ENCODE results near the gene TNNI3K.

Gene TNNI3K

GRCh38 chr1:74395571-74395970 is 160.4 kb downstream of the TNNI3K start:
- H3K9me3 Mint-ChIP-seq = peaks cover 5% of the 10 kb centered on the region
- H3K27ac Mint-ChIP-seq = no peak overlapping the region
- H3K4me1 Mint-ChIP-seq = peaks cover 7% of the 10 kb centered on the region
- no peaks in the 10 kb centered on the region for H3K36me3 Mint-ChIP-seq
- ATAC-seq (no peak), DNase-seq (ENCODE audit: low spot score in 2 of 2) (no peak)
- no peak overlapping the region for H3K4me3 Mint-ChIP-seq

DNA sequence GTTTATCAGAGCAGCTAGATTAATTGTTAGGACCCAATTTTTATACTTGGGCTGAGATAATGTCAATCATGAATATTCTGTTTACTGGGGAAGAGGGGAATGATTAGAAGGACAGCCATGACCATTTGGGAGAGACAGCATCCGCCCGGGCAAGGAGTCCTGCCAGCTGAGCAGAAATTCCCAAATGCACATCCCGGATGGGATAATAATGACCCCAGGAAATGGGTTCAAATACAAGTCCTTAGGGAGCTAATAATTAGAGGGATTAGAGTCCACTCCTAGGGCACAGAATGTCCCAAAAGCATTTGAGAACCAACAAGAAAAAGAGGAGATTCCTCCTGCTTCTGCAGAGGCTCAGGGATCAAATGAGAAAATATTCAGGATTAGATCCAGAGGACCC is 161.3 kb downstream of the TNNI3K start:
- Mint-ChIP-seq H3K4me3 (no peak overlapping the region), H3K27ac (no peak overlapping the region), H3K9me3 (peaks cover 4% of the 10 kb centered on the region), H3K4me1 (peaks cover 7% of the 10 kb centered on the region), H3K36me3 (no peaks in the 10 kb centered on the region)
- DNase-seq (ENCODE audit: low spot score in 2 of 2) (no peak), ATAC-seq (no peak)

GRCh38 chr1:74396933-74397332 is 161.7 kb downstream of the TNNI3K start:
- H3K4me3 Mint-ChIP-seq = no peak overlapping the region

DNA sequence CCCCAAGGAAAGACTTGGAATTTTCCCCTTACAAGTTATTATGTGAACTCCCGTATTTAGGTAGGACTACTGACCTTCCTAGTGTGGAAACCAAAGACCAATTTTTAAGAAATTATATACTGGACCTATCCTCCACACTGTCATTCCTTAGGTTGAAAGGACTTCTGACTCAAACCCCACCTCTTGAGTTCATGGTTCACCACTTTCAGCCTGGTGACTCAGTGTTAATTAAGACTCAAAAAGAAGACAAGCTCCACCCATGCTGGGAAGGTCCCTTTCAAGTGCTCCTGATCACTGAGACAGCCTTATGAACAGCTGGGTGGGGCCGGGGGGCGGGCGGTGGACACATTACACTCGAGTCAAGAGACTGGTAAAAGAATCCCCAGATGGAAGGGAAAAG is 164.1 kb downstream of the TNNI3K start:
- DNase-seq (ENCODE audit: low spot score in 2 of 2) (no peak), ATAC-seq (peak; percentile 65)
- Mint-ChIP-seq H3K27ac (no peak overlapping the region), H3K36me3 (no peaks in the 10 kb centered on the region), H3K4me3 (no peak overlapping the region), H3K4me1 (peaks cover 7% of the 10 kb centered on the region), H3K9me3 (peaks cover 2% of the 10 kb centered on the region)

More at GRCh38 chr1:74396933-74397332, 161.7 kb downstream of the TNNI3K start:
- ATAC-seq = peak; percentile 39
- Mint-ChIP-seq H3K36me3 (no peaks in the 10 kb centered on the region), H3K27ac (no peak overlapping the region), H3K9me3 (peaks cover 2% of the 10 kb centered on the region), H3K4me1 (peaks cover 7% of the 10 kb centered on the region)
- no peak for DNase-seq (ENCODE audit: low spot score in 2 of 2)

GRCh38 chr1:74402873-74403272 is 167.7 kb downstream of the TNNI3K start:
- no peaks in the 10 kb centered on the region for H3K36me3 Mint-ChIP-seq
- ATAC-seq (no peak), DNase-seq (ENCODE audit: low spot score in 2 of 2) (no peak)
- H3K9me3 Mint-ChIP-seq = peaks cover 2% of the 10 kb centered on the region
- H3K4me1 Mint-ChIP-seq = no peaks in the 10 kb centered on the region
- no peak overlapping the region for H3K27ac Mint-ChIP-seq
- no peak overlapping the region for H3K4me3 Mint-ChIP-seq

GRCh38 chr1:74403606-74404005 is 168.4 kb downstream of the TNNI3K start:
- peaks cover 2% of the 10 kb centered on the region for H3K9me3 Mint-ChIP-seq
- H3K4me3 Mint-ChIP-seq = no peak overlapping the region
- no peak for DNase-seq (ENCODE audit: low spot score in 2 of 2)
- ATAC-seq = no peak
- H3K36me3 Mint-ChIP-seq = no peaks in the 10 kb centered on the region
- no peak overlapping the region for H3K27ac Mint-ChIP-seq
- H3K4me1 Mint-ChIP-seq = no peaks in the 10 kb centered on the region

- DNase-seq (ENCODE audit: low spot score in 2 of 2) = no peak
- Mint-ChIP-seq H3K4me1 (no peaks in the 10 kb centered on the region), H3K36me3 (no peaks in the 10 kb centered on the region), H3K4me3 (no peak overlapping the region), H3K27ac (no peak overlapping the region), H3K9me3 (no peaks in the 10 kb centered on the region)
- ATAC-seq = no peak
These were observed 171.6 kb downstream of the TNNI3K start for GRCh38 chr1:74406759-74407158.

DNA sequence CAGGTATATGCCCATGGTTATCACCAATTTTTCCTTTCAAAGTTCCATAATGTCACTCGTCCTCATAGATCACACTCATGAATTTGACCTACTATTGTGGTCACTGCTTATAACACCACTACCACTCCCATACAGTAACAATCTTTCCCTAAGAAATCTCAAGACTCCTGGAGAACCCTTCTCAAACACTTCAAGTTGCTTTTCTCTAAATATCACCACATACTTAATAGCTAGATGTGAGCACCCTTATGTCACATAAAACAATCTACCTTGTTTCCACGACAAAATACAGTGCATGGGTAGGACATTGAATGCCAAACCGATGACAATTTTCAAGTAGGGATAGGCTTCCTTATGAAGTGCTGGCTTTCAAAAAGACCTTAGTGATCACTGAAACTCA is 172.7 kb downstream of the TNNI3K start:
- Mint-ChIP-seq H3K27ac (no peak overlapping the region), H3K4me1 (no peaks in the 10 kb centered on the region), H3K36me3 (no peaks in the 10 kb centered on the region), H3K4me3 (no peak overlapping the region), H3K9me3 (no peaks in the 10 kb centered on the region)
- ATAC-seq = no peak
- DNase-seq (ENCODE audit: low spot score in 2 of 2) = no peak

GRCh38 chr1:74412244-74412643 is 177.1 kb downstream of the TNNI3K start:
- H3K4me1 Mint-ChIP-seq = no peaks in the 10 kb centered on the region
- H3K9me3 Mint-ChIP-seq = peaks cover 2% of the 10 kb centered on the region
- H3K36me3 Mint-ChIP-seq = no peaks in the 10 kb centered on the region
- ATAC-seq (no peak), DNase-seq (ENCODE audit: low spot score in 2 of 2) (no peak)
- no peak overlapping the region for H3K4me3 Mint-ChIP-seq
- H3K27ac Mint-ChIP-seq = no peak overlapping the region

- Mint-ChIP-seq H3K36me3 (no peaks in the 10 kb centered on the region), H3K27ac (no peak overlapping the region), H3K4me1 (no peaks in the 10 kb centered on the region), H3K9me3 (peaks cover 2% of the 10 kb centered on the region), H3K4me3 (no peak overlapping the region)
- no peak for DNase-seq (ENCODE audit: low spot score in 2 of 2)
- no peak for ATAC-seq
These were observed 180.7 kb downstream of the TNNI3K start for GRCh38 chr1:74415935-74416334.

DNA sequence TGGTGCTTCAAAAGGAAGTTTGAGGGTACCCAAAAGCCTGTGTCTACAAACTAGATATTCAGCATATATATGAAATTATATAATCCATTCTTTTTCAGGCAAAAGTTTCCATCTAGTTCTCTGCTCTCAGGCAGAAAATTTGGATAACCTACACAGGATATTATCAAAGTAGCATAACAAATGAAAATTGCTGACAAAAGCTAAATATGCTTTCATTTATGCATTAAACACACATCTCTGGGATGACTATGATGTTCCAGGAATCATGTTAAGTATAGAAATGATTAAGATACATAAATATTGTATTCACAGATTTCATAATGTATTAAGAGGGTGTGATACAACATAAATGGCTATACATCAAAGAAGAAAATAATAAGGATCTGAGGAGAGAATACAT is 184.4 kb downstream of the TNNI3K start:
- H3K27ac Mint-ChIP-seq = no peak overlapping the region
- ATAC-seq = no peak

DNA sequence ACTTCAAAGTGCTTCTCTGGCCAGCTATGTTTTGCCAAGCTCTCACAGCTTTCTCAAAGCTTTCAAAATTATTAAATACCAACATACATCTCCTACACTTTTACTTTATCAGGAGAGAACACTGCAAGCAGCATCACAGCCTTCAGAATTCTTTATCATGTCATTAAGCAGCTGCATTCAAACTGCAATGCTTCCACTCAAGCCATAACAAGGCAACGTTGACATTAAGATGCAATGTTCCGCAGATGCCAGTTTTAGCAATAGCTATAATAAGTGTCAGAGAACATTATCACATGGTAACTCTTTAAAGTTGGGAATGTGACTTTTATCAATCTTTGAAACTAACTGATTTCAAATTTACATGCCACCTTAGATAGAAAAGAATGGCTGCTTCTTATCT is 185.3 kb downstream of the TNNI3K start:
- Mint-ChIP-seq H3K27ac (no peak overlapping the region), H3K4me1 (no peaks in the 10 kb centered on the region), H3K36me3 (no peaks in the 10 kb centered on the region), H3K9me3 (peaks cover 2% of the 10 kb centered on the region), H3K4me3 (no peak overlapping the region)
- DNase-seq (ENCODE audit: low spot score in 2 of 2) = no peak
- ATAC-seq = no peak

More for the DNA sequence above, 184.4 kb downstream of the TNNI3K start:
- no peak overlapping the region for H3K4me3 Mint-ChIP-seq
- H3K4me1 Mint-ChIP-seq = no peaks in the 10 kb centered on the region
- peaks cover 4% of the 10 kb centered on the region for H3K9me3 Mint-ChIP-seq
- DNase-seq (ENCODE audit: low spot score in 2 of 2) = no peak
- no peaks in the 10 kb centered on the region for H3K36me3 Mint-ChIP-seq

DNA sequence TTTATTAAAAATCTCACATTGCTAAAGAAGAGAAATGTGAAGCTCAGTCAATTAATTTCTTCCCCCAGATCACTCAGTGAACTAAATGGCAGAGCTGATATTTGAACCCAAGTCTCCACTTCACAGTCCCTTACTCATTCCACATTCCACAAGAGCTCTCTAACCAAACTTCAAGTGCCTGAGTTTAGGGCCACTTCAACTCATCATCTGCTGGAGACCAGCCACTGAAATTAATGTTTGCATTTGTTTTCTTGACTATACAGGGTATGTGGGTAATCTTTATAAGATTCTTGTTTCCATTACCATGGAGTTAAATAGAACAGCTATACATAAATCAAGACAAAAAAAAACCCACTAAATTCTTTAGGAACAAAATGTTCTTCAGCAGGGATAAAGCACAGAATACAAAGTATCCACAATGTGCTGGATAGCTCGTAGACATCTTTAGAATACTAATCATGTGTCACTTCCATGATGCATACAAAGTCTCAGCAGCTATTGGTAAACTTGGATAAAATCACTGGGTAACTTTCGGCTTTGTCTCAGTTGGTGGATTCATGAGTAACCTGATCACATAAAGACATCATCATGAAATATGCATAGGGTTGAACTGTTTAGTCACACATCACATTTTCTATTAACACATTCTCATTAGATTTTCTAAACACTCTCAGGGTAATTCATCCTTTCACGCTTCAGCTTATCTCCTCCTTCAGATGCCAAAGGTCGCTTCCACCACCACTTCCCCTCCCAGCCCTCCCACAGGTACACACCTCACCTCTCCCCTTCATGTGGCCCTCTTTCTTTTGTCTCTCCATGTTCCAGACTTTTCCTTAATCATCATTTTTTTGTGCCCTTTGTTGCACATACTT is 187.5 kb downstream of the TNNI3K start:
- no peaks in the 10 kb centered on the region for H3K36me3 Mint-ChIP-seq
- no peak overlapping the region for H3K27ac Mint-ChIP-seq
- H3K4me1 Mint-ChIP-seq = no peaks in the 10 kb centered on the region
- no peak for DNase-seq (ENCODE audit: low spot score in 2 of 2)
- no peak overlapping the region for H3K4me3 Mint-ChIP-seq
- ATAC-seq = no peak
- H3K9me3 Mint-ChIP-seq = peaks cover 2% of the 10 kb centered on the region

GRCh38 chr1:74423471-74423870 is 188.3 kb downstream of the TNNI3K start:
- ATAC-seq = no peak
- Mint-ChIP-seq H3K9me3 (peaks cover 2% of the 10 kb centered on the region), H3K27ac (no peak overlapping the region), H3K4me3 (no peak overlapping the region), H3K4me1 (no peaks in the 10 kb centered on the region), H3K36me3 (no peaks in the 10 kb centered on the region)
- no peak for DNase-seq (ENCODE audit: low spot score in 2 of 2)

DNA sequence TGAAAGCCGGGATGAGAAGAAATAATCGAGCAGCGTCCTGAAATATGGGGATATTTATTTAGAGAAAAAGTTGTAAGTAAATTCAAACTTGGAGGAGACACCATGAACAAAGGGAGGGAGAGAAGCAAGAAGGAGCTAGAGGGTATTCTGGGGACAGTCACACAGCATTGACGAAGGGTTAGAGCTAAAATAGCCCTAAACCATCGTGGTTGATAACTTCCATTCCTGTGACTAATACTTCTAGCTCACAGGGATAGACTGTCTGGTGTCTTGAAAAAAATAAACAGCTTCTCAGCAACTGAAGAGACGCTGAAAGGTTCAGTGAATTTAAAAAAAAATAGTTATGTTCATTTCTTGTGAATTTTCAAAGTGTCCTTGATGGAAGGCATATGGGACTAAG is 190.5 kb downstream of the TNNI3K start:
- Mint-ChIP-seq H3K9me3 (peaks cover 2% of the 10 kb centered on the region), H3K4me3 (no peak overlapping the region), H3K27ac (no peak overlapping the region), H3K36me3 (no peaks in the 10 kb centered on the region), H3K4me1 (no peaks in the 10 kb centered on the region)
- ATAC-seq (no peak), DNase-seq (ENCODE audit: low spot score in 2 of 2) (no peak)

DNA sequence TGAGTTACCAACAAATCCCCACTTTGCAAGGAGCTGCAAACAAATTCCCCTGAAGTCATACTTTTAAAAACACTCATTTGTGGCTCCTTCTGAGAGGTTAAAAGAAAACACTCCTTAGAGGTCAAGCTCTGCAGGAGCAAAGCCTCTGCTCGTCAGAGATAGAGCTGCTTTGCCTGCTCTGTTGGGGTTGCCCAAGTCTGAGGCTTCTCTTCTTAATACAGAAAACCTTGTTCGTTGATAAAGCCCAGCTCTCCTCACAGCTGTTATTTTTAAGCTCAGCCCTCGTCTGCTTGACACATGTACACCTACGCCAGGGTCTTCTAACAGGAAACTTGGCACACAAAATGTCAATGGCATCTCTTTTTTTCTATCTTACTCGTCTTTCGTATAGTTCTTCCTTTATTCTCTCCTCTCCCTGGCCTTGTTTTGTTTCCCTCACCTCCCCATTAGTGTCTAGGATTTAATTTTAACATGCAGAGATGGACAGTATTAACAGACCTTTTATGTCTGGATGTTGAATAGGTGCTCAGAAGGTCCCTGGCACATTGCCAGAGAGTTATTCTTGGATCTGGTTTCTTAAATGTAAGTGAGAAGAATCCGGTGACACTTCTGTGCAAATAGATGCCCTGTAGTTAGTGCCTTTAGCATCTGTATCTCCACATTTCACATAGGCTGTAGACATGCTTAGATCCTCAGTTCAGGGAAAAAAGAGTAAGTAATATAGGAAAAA is 191.2 kb downstream of the TNNI3K start:
- no peak for ATAC-seq
- Mint-ChIP-seq H3K4me1 (no peaks in the 10 kb centered on the region), H3K4me3 (no peak overlapping the region), H3K9me3 (peaks cover 2% of the 10 kb centered on the region), H3K36me3 (no peaks in the 10 kb centered on the region), H3K27ac (no peak overlapping the region)
- DNase-seq (ENCODE audit: low spot score in 2 of 2) = no peak

All from stimulated activated effector memory CD8-positive, alpha-beta T cell treated with anti-CD3 and anti-CD28 coated beads, Interleukin-12 subunit alpha, Interleukin-12 subunit beta, amount 100 ng/mL, for 72 hours (primary cell).